GM21723 (cell line): Measurements from ENCODE around the gene LTBP4.
"Not testable (repeated sequence)": the region's sequence is repeated elsewhere in the genome, so short reads cannot be mapped to it uniquely, and the experiment has no call there.

Experiments
- ATAC-seq: cut with Tn5 transposase; IDR thresholded peaks from one replicate; pipeline ENCODE4 v1.9.1; 2021; ENCODE audit warnings: mild to moderate bottlenecking, moderate library complexity; ENCODE audit not compliant: unreplicated experiment

LTBP4 gene

GRCh38 chr19:40576585-40577451, 24.4 kb upstream of the LTBP4 start, which contains the start of gene SHKBP1:
Gene SHKBP1, plus strand, starts transcription at chr19:40576873. Its CDS starts 27 bp downstream, at chr19:40576900.
- ATAC-seq = peak; percentile 93

GRCh38 chr19:40578442-40578908, 22.7 kb upstream of the LTBP4 start:
- ATAC-seq = no peak

- no peak for ATAC-seq
These were observed 20.6 kb upstream of the LTBP4 start for GRCh38 chr19:40580619-40581018.

GRCh38 chr19:40581531-40581930, 19.6 kb upstream of the LTBP4 start:
- no peak for ATAC-seq

GRCh38 chr19:40582467-40582866, 18.7 kb upstream of the LTBP4 start:
- ATAC-seq = no peak

- ATAC-seq = no peak
These were observed 17.9 kb upstream of the LTBP4 start for GRCh38 chr19:40583283-40583682.

- ATAC-seq = no peak
These were observed 17.2 kb upstream of the LTBP4 start for GRCh38 chr19:40584007-40584406.

- ATAC-seq = no peak
These were observed 15.8 kb upstream of the LTBP4 start for GRCh38 chr19:40585241-40585981.

- no peak for ATAC-seq
These were observed 15.2 kb upstream of the LTBP4 start for GRCh38 chr19:40585982-40586422.

GRCh38 chr19:40586611-40587010, 14.6 kb upstream of the LTBP4 start:
- ATAC-seq = no peak

- ATAC-seq = no peak
These were observed 12.9 kb upstream of the LTBP4 start for GRCh38 chr19:40588110-40588854.

GRCh38 chr19:40588926-40589569, 12.1 kb upstream of the LTBP4 start:
- no peak for ATAC-seq

GRCh38 chr19:40589591-40590429, 11.4 kb upstream of the LTBP4 start:
- no peak for ATAC-seq

GRCh38 chr19:40590464-40591265, 10.5 kb upstream of the LTBP4 start:
- no peak for ATAC-seq

- ATAC-seq = not testable (repeated sequence)
These were observed 9.4 kb upstream of the LTBP4 start for GRCh38 chr19:40591724-40592123.

- no peak for ATAC-seq
These were observed 9.0 kb upstream of the LTBP4 start for GRCh38 chr19:40592170-40592569.

- ATAC-seq = no peak
These were observed 6.9 kb upstream of the LTBP4 start for GRCh38 chr19:40594255-40594654.

GRCh38 chr19:40594657-40595091, 6.5 kb upstream of the LTBP4 start:
- ATAC-seq = no peak
